Hepatocyte (in vitro differentiated cells): ENCODE results near the gene FILIP1.

ENCODE experiments used
- EZH2 ChIP-seq: fragments of 200-600 bp; sonication (generic); IDR thresholded peaks from 2 replicates; pipeline ENCODE4 v1.6.1; 2016; ENCODE audit warnings: antibody characterized with exemption, mild to moderate bottlenecking, borderline replicate concordance
- EZH2phosphoT487 ChIP-seq: fragments of 200-600 bp; sonication (generic); IDR thresholded peaks from one replicate; pipeline ENCODE4 v1.6.1; 2018; ENCODE audit warnings: antibody characterized with exemption, mild to moderate bottlenecking, low read depth, moderate library complexity; ENCODE audit not compliant: unreplicated experiment, severe bottlenecking
- TF ChIP-seq, protein P1 (sequence below): fragments of 200-600 bp; sonication (generic); IDR thresholded peaks from 2 replicates; pipeline ENCODE4 v1.5.1; 2016; ENCODE audit warnings: antibody characterized with exemption, mild to moderate bottlenecking; ENCODE audit not compliant: poor library complexity

DNA sequence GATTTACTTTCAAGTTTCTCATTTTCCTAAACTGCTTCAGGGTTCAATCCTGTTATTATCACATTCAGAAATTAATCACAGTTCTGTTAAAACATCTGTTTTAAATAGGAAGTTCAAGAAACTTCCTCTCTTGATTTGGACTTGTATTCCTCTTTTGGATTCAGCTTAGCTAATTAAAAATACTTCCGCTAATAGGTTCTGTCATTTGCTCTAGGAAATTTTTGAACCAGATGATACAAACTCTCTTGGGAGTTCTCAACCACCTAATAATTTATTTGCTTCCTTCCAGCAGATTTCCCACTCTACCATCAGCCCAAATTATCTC lies 193.1 kb downstream of the FILIP1 start:
- TF ChIP-seq EZH2 (no peak), EZH2phosphoT487 (no peak)
- TF ChIP-seq, protein P1, sequence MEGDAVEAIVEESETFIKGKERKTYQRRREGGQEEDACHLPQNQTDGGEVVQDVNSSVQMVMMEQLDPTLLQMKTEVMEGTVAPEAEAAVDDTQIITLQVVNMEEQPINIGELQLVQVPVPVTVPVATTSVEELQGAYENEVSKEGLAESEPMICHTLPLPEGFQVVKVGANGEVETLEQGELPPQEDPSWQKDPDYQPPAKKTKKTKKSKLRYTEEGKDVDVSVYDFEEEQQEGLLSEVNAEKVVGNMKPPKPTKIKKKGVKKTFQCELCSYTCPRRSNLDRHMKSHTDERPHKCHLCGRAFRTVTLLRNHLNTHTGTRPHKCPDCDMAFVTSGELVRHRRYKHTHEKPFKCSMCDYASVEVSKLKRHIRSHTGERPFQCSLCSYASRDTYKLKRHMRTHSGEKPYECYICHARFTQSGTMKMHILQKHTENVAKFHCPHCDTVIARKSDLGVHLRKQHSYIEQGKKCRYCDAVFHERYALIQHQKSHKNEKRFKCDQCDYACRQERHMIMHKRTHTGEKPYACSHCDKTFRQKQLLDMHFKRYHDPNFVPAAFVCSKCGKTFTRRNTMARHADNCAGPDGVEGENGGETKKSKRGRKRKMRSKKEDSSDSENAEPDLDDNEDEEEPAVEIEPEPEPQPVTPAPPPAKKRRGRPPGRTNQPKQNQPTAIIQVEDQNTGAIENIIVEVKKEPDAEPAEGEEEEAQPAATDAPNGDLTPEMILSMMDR, result no peak
